Measurements from ENCODE around the gene SPPL2C. TPM values are rescaled to one million over a fixed set of nuclear protein-coding genes. Genes with fewer than 3 reads are reported as not detected.

The SPPL2C gene, protein sequence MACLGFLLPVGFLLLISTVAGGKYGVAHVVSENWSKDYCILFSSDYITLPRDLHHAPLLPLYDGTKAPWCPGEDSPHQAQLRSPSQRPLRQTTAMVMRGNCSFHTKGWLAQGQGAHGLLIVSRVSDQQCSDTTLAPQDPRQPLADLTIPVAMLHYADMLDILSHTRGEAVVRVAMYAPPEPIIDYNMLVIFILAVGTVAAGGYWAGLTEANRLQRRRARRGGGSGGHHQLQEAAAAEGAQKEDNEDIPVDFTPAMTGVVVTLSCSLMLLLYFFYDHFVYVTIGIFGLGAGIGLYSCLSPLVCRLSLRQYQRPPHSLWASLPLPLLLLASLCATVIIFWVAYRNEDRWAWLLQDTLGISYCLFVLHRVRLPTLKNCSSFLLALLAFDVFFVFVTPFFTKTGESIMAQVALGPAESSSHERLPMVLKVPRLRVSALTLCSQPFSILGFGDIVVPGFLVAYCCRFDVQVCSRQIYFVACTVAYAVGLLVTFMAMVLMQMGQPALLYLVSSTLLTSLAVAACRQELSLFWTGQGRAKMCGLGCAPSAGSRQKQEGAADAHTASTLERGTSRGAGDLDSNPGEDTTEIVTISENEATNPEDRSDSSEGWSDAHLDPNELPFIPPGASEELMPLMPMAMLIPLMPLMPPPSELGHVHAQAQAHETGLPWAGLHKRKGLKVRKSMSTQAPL
- not detected for total RNA-seq

DNA sequence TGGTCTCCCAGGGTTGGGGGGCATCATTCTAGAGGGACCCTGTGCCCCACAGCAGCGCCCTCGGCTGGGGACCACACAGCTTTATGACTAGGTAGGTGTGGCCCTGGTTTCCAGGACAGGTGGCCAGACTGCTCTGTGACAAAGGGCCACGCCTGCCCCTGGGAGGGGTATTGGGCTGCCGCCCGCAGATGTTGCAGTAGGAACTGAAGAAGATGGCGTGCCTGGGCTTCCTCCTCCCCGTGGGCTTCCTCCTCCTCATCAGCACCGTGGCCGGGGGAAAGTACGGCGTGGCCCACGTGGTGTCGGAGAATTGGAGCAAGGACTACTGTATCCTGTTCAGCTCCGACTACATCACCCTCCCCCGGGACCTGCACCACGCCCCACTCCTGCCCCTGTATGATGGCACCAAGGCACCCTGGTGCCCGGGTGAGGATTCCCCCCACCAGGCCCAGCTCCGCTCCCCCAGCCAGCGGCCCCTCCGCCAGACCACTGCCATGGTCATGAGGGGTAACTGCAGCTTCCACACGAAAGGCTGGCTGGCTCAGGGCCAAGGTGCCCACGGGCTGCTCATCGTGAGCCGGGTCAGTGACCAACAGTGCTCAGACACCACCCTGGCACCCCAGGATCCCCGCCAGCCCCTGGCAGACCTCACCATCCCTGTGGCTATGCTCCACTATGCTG, at the start of gene SPPL2C:
Gene SPPL2C, plus strand, starts transcription at position 187 of the 681 bp plus-strand sequence. Its CDS starts 26 bp downstream, at position 213.
- peak; percentile 19 for ATAC-seq

GRCh38 chr17:45800816-45801215, 43.9 kb upstream of the SPPL2C start:
- ATAC-seq: no peak

GRCh38 chr17:45801421-45801820, 43.3 kb upstream of the SPPL2C start:
- no peak for ATAC-seq

DNA sequence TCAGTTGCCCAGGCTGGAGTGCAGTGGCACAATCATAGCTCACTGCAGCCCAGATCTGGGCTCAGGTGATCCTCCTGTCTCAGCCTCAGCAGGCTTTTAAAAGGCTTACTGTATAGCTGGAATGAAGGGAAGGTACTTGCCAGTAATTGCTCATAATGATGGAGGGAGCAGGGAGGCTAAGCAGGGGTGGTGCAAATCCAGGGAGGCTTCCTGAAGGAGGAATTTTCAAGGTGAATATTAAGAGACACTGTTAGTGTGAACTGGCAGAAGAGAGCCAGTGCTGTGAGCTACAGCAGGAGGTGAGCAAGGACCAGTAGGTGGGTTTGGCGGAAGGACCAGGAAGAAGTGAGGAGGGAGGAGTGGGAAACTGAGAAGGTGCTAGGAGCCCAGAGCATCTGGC, 35.8 kb upstream of the SPPL2C start:
- ATAC-seq: no peak

DNA sequence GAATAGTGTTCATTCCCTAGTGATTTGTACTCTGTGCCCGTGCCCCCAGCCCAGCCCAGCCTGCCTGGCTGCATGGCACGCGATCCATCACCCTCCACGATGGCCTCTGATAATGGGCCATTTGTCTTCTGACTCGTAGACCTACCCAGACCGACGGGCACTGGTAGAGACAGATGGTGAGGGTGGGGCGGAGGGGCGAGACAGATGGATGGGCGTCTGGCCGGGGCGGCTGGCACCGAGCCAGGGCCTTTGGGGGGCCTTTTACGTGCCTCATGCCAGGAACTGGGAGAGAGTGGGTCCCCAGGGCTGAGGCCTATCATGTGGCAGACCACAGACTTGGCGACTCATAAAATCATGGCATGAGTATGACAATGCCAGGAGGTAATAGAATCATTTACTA, 35.2 kb upstream of the SPPL2C start:
- no peak for ATAC-seq

DNA sequence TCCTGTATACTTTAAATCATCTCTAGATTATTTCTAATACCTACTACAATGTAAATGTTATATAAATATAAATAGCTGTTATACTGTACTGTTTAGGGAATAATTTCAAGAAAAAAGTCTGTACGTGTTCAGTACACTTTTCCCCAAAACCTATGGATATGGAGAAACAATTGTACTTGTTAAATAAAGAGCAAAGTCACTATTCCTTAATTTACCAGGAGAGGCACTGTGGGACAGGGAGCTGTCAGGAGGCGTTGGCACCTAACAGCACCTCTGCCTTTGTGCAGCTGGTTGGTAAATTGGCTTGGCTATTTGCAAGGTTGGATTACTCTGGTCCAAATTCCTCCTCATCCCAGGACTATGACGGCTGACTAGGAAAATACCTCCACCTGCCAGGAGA, 32.6 kb upstream of the SPPL2C start:
- no peak for ATAC-seq

DNA sequence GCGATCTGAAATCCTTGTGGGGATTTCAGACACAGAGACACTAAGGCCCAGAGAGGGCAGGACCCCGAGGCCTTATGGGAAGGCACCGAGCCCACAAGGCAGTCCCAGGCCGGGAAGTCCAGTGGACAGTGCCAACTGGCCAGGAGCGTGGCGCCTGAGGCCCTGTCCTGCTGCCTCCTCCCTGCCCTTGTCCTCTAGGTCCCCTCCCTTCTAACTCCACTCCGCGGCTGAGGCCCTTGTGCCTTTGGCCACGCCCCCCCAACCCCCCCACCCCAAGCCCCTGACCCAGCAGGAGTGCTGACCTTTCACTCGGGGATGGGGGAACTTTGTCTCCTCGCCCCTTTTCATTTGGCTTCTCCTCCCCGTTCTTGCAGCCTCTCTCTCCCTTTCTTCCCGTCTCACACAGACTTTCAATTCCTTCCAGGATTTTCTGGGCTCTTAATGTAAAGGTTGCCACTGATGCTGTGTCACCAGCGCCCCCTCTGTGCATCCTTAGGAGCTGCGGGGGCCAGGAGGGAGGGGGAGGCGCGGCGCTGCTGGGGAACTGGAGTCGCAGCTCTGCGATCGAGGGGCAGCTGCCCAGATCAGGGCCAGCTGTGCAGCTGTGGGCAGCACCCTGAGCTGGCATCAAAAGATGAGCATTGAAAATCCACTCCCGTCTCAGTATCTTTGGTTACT, 31.5 kb upstream of the SPPL2C start:
- ATAC-seq: no peak

DNA sequence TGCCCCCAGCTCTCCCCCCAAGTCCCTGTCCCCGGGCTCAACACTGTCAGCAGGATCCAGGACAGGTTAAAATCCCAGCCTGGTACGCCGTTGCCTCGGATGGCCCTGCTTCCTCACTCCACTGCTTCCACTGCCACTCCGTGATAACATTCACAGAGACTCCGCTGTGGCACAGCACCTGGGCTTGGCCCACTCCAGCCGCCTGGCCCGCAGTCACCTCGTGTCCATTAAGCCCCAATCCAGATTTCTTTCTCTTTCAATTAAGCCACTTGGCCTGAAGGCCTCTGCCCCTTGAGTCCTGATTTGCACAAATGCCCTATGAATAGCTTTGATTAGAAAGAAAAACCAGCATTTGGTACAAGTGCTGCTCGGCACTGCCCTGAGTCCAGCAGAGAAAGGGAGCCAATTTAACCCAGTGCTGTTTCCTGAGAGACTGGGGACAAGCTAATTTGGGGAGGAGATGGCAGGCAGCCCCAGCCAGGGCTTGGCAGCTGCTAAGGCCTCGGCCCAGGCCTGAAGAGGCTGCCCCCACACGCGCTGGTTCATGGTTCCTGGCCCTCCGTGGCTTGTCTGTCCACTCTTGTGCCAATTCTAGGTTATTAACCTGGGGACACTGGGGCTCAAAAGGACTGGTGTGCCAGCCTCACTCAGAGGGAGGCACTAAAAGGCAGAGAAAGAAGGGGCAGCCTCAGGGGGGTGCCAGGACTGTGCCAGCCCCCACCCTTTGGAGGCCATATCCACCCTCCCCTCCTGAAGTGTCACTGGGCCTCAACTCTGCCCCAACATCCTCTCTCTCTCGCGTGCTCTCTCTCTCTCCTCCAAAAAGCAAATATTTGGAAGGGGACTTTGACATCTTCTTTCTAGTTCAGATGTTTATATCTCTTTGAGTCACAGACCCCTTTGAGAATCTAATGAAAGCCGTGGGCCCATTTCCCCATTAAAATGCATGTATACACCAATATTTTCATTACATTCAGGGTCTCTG, 29.8 kb upstream of the SPPL2C start:
- no peak for ATAC-seq

- ATAC-seq: no peak
These were observed 28.9 kb upstream of the SPPL2C start for GRCh38 chr17:45815752-45816151.

GRCh38 chr17:45818041-45818440, 26.6 kb upstream of the SPPL2C start:
- no peak for ATAC-seq

GRCh38 chr17:45818699-45819098, 26.0 kb upstream of the SPPL2C start:
- no peak for ATAC-seq

GRCh38 chr17:45819632-45820031, 25.0 kb upstream of the SPPL2C start:
- no peak for ATAC-seq

GRCh38 chr17:45820052-45820780, 24.5 kb upstream of the SPPL2C start:
- ATAC-seq: no peak

- no peak for ATAC-seq
These were observed 23.5 kb upstream of the SPPL2C start for GRCh38 chr17:45821147-45821546.

GRCh38 chr17:45823598-45823997, 21.1 kb upstream of the SPPL2C start:
- ATAC-seq: no peak

DNA sequence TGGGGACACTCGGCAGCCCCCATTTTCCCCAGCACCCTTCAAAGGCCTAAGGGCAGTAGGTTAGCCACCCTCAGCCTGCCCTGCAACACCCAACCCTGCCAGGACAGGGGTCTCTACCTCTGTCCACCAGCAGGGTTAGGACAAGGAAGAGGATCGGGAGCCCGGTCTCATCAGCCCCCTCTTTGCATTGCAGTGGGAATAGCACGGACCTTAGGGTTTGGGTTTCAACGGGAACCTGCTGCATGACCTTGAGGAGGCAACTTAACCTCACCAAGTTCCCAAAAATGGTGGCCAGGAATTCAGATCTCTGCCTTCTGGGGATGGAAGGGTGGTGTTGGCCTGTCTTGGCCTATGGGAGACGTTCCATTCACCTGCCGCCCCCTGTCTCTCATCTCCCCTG, 20.2 kb upstream of the SPPL2C start:
- ATAC-seq: no peak

DNA sequence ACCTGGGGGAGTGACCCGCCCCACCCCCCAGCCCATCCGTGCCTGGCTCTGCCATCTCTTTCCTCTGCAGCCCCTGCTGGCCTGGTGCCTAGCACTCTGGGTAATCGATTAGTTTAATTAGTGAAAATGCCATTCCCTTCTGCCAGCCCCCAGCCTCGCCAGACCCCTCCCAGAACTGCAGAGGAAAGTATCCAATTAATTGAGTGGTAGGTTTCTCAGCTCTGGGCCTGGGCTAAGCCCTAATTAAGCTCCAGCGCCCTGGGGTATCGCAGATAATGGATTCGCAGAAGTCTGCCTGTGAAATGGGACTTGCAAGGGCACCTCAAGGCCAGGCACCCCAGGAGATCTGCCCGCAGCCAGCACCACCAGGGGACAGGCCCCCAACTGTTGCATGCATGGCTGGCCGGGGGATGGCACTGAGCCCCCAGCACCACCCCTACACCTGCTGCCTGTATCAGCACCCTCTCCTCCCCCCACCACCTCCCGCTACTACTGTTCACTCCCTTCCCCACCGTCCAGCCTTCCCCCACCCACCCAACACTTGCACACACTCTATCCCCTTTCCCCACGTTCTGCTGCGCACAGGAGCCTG, 19.7 kb upstream of the SPPL2C start:
- ATAC-seq: no peak

GRCh38 chr17:45825792-45826191, 18.9 kb upstream of the SPPL2C start:
- no peak for ATAC-seq

DNA sequence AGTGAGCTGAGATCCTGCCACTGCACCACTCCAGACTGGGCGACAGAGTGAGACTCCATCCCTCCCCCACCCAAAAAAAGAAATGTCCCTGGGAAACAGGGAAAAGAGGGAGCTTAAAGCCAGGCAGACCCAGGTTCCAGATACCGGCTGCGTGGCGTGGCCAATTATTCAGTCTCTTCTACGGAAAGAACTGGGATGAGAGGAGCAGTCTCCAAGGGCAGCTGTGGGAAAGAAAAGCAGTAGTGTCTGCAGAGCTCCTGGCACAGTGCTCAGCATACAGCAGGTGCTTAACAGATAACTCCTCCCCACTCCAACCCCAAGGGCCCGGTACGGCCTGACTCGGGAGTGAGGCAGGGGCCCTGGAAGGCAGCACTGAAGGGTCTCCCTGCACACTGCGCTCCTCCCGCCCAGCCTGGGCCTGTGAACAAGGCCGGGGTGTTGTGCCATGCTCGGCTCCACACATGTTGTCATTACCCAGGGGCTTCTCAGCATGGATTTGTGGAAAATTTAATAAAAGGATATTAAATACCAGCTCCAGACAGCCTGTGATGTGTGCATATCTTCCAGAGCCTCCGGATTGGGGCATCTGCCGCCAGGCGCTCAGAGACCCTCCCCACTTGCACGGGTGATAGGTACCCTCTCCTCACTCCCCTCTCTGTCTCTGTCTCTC, 17.6 kb upstream of the SPPL2C start:
- no peak for ATAC-seq

DNA sequence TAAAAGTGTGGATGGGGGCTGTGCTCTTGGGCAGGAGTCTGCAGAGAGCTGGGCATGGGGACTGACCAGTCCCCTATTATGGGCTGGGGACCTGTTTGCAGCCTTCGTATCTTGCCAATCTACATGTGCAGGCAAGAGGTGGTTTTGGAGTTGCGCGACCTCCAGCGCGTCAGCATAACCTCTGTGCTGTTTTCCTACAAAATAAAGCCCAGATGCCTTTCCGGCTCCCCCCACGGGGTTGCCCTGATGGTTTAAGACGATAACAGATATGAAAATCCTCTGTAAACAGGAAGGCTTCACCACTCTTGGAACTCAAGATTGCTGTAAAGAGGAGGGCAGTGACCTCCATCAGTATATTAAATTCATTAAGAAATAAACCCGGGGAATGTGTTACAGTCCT, 16.5 kb upstream of the SPPL2C start:
- no peak for ATAC-seq
